ENCODE measurements around the gene METAP1. TPM values are rescaled to one million over a fixed set of nuclear protein-coding genes. Genes with fewer than 3 reads are reported as not detected.

METAP1 gene
- total RNA-seq, 1 experiment from 2014 or later, result 63.5 TPM

GRCh38 chr4:99038213-99038612 lies 42.7 kb downstream of the METAP1 start:
- Histone ChIP-seq H3K56ac (ENCODE audit: insufficient read length, low read depth, low read length) (no peak overlapping the region), H2BK120ac (ENCODE audit: low read depth, low read length, poor library complexity, severe bottlenecking) (no peak overlapping the region), H3T11ph (ENCODE audit: low read length) (no peak overlapping the region), H4K20me1 (ENCODE audit: control insufficient read depth, insufficient read depth, insufficient read length) (no peaks in the 10 kb centered on the region), H2BK5ac (ENCODE audit: insufficient read length, low read length) (no peak overlapping the region), H3K9me3 (ENCODE audit: control insufficient read depth, low read depth, low read length) (no peaks in the 10 kb centered on the region), H2AFZ (ENCODE audit: low read length) (no peak overlapping the region), H3K4me1 (ENCODE audit: insufficient read depth, low read length) (no peaks in the 10 kb centered on the region), H4K5ac (ENCODE audit: insufficient read length, low read depth, low read length) (no peak overlapping the region), H3K14ac (ENCODE audit: insufficient read depth, low read length) (no peak overlapping the region), H2AK5ac (ENCODE audit: insufficient read length, low read length) (no peak overlapping the region), H2BK15ac (ENCODE audit: low read depth, low read length) (no peak overlapping the region), H3K79me2 (ENCODE audit: insufficient read depth, low read length) (peaks cover 2% of the 10 kb centered on the region; the same call in 1 of the 2 replicates), H3K18ac (ENCODE audit: insufficient read length, low read depth, low read length) (no peak overlapping the region), H3K23me2 (ENCODE audit: insufficient read length, low read depth, low read length, poor library complexity, severe bottlenecking) (no peaks in the 10 kb centered on the region), H4K8ac (replicated peaks; ENCODE audit: insufficient read length, low read depth, low read length) (no peak overlapping the region), H3K4ac (ENCODE audit: low read depth, low read length) (no peak overlapping the region), H3K9ac (ENCODE audit: extremely low read depth, insufficient read length, low read length) (no peak overlapping the region), H3K27me3 (ENCODE audit: insufficient read depth, low read length) (no peaks in the 10 kb centered on the region), H2BK12ac (ENCODE audit: insufficient read length, low read depth, low read length) (no peak overlapping the region), H3K23ac (ENCODE audit: insufficient read length, low read depth, low read length) (no peak overlapping the region), H3K79me1 (ENCODE audit: insufficient read depth, low read depth, low read length, poor library complexity, severe bottlenecking) (no peaks in the 10 kb centered on the region), H2BK20ac (ENCODE audit: low read depth, low read length, poor library complexity, severe bottlenecking) (no peak overlapping the region), H3K4me2 (ENCODE audit: insufficient read depth, insufficient read length, low read length) (no peak overlapping the region), H4K91ac (ENCODE audit: insufficient read length, low read depth, low read length) (no peak overlapping the region), H3K27ac (ENCODE audit: insufficient read length, low read depth, low read length) (no peak overlapping the region)
- TF ChIP-seq CTCF (conservative IDR thresholded peaks at IDR 0.05), result no peak
- Mint-ChIP-seq H3K36me3 (ENCODE audit: insufficient read depth in 1 of 3, low read depth in 3 of 3) (peaks cover 42 to 67% (median 43%) of the 10 kb centered on the region in 3 experiments), H3K9me3 (peaks cover 8 to 11% of the 10 kb centered on the region in 2 experiments; a peak in 4 of 5 replicates), H3K4me1 (no peaks in the 10 kb centered on the region), H3K27ac (no peak overlapping the region), H3K4me3 (no peak overlapping the region), H3K27me3 (ENCODE audit: low read depth) (no peaks in the 10 kb centered on the region)
- no peak for DNase-seq
- WGBS (ENCODE audit: extremely low coverage, insufficient read length, low lambda C conversion rate), result no CpG with 5 or more reads among the region's 1 CpG
